ENCODE results near the gene PRKCA.

DNA sequence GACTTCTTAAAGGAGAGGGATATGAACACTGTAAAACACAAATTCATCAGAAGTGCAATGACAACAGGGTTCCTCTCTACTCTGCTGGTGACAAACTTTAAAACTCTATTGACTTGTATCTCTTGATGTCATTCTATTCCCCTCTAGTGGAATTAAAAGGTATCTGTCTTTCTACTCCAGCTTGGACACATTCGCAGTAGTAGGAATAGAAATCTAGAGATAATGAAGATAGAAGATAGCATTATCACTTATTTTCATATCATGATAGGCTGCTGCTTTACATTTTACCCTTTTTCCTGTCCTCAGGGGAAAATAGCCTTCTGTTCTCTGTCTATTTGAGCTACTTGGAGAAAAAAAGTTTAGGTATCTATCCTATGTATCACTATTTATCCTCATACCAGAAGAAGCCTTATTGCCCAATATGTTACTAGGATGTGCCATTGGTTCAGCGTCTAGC, 322.9 kb downstream of the PRKCA start:
- TF ChIP-seq POLR2A (IDR thresholded peaks at IDR 0.05; ENCODE audit: low read length) (no peak), GATA1 (IDR thresholded peaks at IDR 0.05; ENCODE audit: low read depth, low read length) (no peak)

Measured in erythroblast (primary cell).